NB4 (cell line): ENCODE results near the gene SMOC2.

ENCODE experiments used
- CTCF ChIP-seq: IDR thresholded peaks from one replicate; pipeline ENCODE4 v1.5.1; 2012; ENCODE audit warnings: low read depth, low read length
- MAX ChIP-seq: IDR thresholded peaks from 2 replicates; pipeline ENCODE4 v1.6.1; 2011; ENCODE audit warnings: low read depth, low read length
- MYC ChIP-seq: IDR thresholded peaks from 2 replicates; pipeline ENCODE4 v1.6.1; 2011; ENCODE audit warnings: low read depth, low read length
- POLR2A ChIP-seq: IDR thresholded peaks from 2 replicates; pipeline ENCODE4 v1.6.1; 2011; ENCODE audit warnings: mild to moderate bottlenecking; ENCODE audit not compliant: insufficient read length; ENCODE audit errors: extremely low read depth

- TF ChIP-seq POLR2A (no peak), MYC (no peak), CTCF (no peak), MAX (no peak)
Observed at GRCh38 chr6:168410035-168410434, 30.9 kb upstream of the SMOC2 start.
